ENCODE results near the gene MCF2L2.

The MCF2L2 gene

GRCh38 chr3:183290216-183290615 lies 138.2 kb downstream of the MCF2L2 start:
- Histone ChIP-seq H3K4me3 (ENCODE audit: low read depth in 1 of 2, low read length in 1 of 2) (no peak overlapping the region), H3K27ac (no peak overlapping the region), H3K9me3 (no peaks in the 10 kb centered on the region), H3K4me1 (ENCODE audit: control insufficient read depth in 1 of 2, insufficient read depth in 1 of 2, low read depth in 1 of 2, low read length in 1 of 2) (peaks cover 17 to 18% of the 10 kb centered on the region in 2 experiments), H3K36me3 (no peaks in the 10 kb centered on the region), H3K27me3 (no peaks in the 10 kb centered on the region)
- TF ChIP-seq CTCF (IDR thresholded peaks at IDR 0.05) = no peak

- Histone ChIP-seq H3K27me3 (no peaks in the 10 kb centered on the region), H3K4me3 (ENCODE audit: low read depth in 1 of 2, low read length in 1 of 2) (no peak overlapping the region), H3K27ac (no peak overlapping the region), H3K9me3 (no peaks in the 10 kb centered on the region), H3K4me1 (ENCODE audit: control insufficient read depth in 1 of 2, insufficient read depth in 1 of 2, low read depth in 1 of 2, low read length in 1 of 2) (peaks cover 15 to 17% of the 10 kb centered on the region in 2 experiments), H3K36me3 (no peaks in the 10 kb centered on the region)
- TF ChIP-seq CTCF (IDR thresholded peaks at IDR 0.05) = no peak
Observed at GRCh38 chr3:183288117-183288516, 140.3 kb downstream of the MCF2L2 start.

GRCh38 chr3:183287301-183287971 lies 141.0 kb downstream of the MCF2L2 start:
- Histone ChIP-seq H3K9me3 (no peaks in the 10 kb centered on the region), H3K27ac (peak overlapping the region; percentile 71), H3K4me3 (ENCODE audit: low read depth in 1 of 2, low read length in 1 of 2) (no peak overlapping the region), H3K36me3 (no peaks in the 10 kb centered on the region), H3K4me1 (ENCODE audit: control insufficient read depth in 1 of 2, insufficient read depth in 1 of 2, low read depth in 1 of 2, low read length in 1 of 2) (peaks cover 15 to 17% of the 10 kb centered on the region in 2 experiments), H3K27me3 (no peaks in the 10 kb centered on the region)
- TF ChIP-seq CTCF (IDR thresholded peaks at IDR 0.05) = no peak

GRCh38 chr3:183285828-183286457 lies 142.5 kb downstream of the MCF2L2 start:
- no peak overlapping the region for H3K4me3 ChIP-seq (ENCODE audit: low read depth in 1 of 2, low read length in 1 of 2)
- peaks cover 15 to 17% of the 10 kb centered on the region in 2 experiments for H3K4me1 ChIP-seq (ENCODE audit: control insufficient read depth in 1 of 2, insufficient read depth in 1 of 2, low read depth in 1 of 2, low read length in 1 of 2)
- peak; percentile 39 for TF ChIP-seq CTCF (IDR thresholded peaks at IDR 0.05)
- no peaks in the 10 kb centered on the region for H3K36me3 ChIP-seq
- H3K27me3 ChIP-seq = no peaks in the 10 kb centered on the region
- peak overlapping the region; percentile 71 for H3K27ac ChIP-seq
- H3K9me3 ChIP-seq = no peaks in the 10 kb centered on the region

- no peak overlapping the region for H3K4me3 ChIP-seq (ENCODE audit: low read depth in 1 of 2, low read length in 1 of 2)
- H3K27me3 ChIP-seq = no peaks in the 10 kb centered on the region
- H3K36me3 ChIP-seq = no peaks in the 10 kb centered on the region
- peak overlapping the region; percentile 71 for H3K27ac ChIP-seq
- H3K4me1 ChIP-seq (ENCODE audit: control insufficient read depth in 1 of 2, insufficient read depth in 1 of 2, low read depth in 1 of 2, low read length in 1 of 2) = peaks cover 15 to 17% of the 10 kb centered on the region in 2 experiments
- TF ChIP-seq CTCF (IDR thresholded peaks at IDR 0.05) = no peak
- H3K9me3 ChIP-seq = no peaks in the 10 kb centered on the region
Observed at GRCh38 chr3:183285318-183285717, 143.1 kb downstream of the MCF2L2 start.
